Spleen (tissue), 11 donors: ENCODE measurements around the gene CDKN2A. TPM values are rescaled to one million over a fixed set of nuclear protein-coding genes. Genes with fewer than 3 reads are reported as not detected.

Source experiments
- DNase-seq: peaks from one replicate; pipeline ENCODE4 v3.0.0-alpha.2; 2020
- H3K27ac ChIP-seq, 8 donors: fragments of 200-600 bp; sonication (generic) in 7 of 8; 1 replicate in 4 of 8; 2 replicates in 4 of 8; pipeline versions ENCODE4 v1.5.0 to v1.8.0; 2016 to 2021; ENCODE audit warnings: inconsistent platforms in 4 of 8, mild to moderate bottlenecking in 4 of 8, moderate library complexity in 1 of 8
- H3K27me3 ChIP-seq, 7 donors: fragments of 200-600 bp; sonication (generic) in 6 of 7; replicated peaks in 1 of 7; 1 replicate in 4 of 7; 2 replicates in 3 of 7; pipeline versions ENCODE4 v1.5.0 to v1.8.0; 2016 to 2021; ENCODE audit warnings: inconsistent platforms in 3 of 7, mild to moderate bottlenecking in 1 of 7
- H3K36me3 ChIP-seq, 6 donors: fragments of 200-600 bp; sonication (generic) in 5 of 6; 1 replicate in 4 of 6; 2 replicates in 2 of 6; pipeline versions ENCODE4 v1.5.0 to v1.8.0; 2016 to 2021; ENCODE audit warnings: inconsistent platforms in 2 of 6
- H3K4me1 ChIP-seq, 6 donors: fragments of 200-600 bp; sonication (generic) in 5 of 6; 1 replicate in 3 of 6; 2 replicates in 3 of 6; pipeline versions ENCODE4 v1.5.0 to v1.8.0; 2016 to 2021; ENCODE audit warnings: inconsistent platforms in 3 of 6
- H3K4me3 ChIP-seq, 8 donors: fragments of 200-600 bp; sonication (generic) in 7 of 8; 1 replicate in 4 of 8; 2 replicates in 4 of 8; pipeline versions ENCODE4 v1.5.0 to v1.8.0; 2016 to 2021; ENCODE audit warnings: inconsistent platforms in 4 of 8, mild to moderate bottlenecking in 4 of 8, moderate library complexity in 2 of 8
- H3K9me3 ChIP-seq, 8 donors: fragments of 200-600 bp; sonication (generic) in 7 of 8; 1 replicate in 4 of 8; 2 replicates in 4 of 8; pipeline versions ENCODE4 v1.5.0 to v1.8.0; 2016 to 2021; ENCODE audit warnings: inconsistent platforms in 4 of 8
- POLR2A ChIP-seq, 3 donors: fragments of 450-650 bp; IDR thresholded peaks; one replicate each; pipeline ENCODE4 v1.5.1; 2017; ENCODE audit warnings: antibody characterized with exemption in 3 of 3, mild to moderate bottlenecking in 1 of 3
- POLR2AphosphoS5 ChIP-seq, 3 donors: sonication (generic); formaldehyde crosslinking; IDR thresholded peaks; one replicate each; pipeline ENCODE4 v1.5.1; 2017; ENCODE audit warnings: antibody characterized with exemption in 3 of 3
- WGBS, 5 donors: extraction: QIAGEN DNeasy Blood & Tissue Kit in 3 of 5; methylation state at CpG; one replicate each; pipeline versions ENCODE4 v1.1.5 to v1.1.7; 2013 to 2018; 5-methylcytosine and 5-hydroxymethylcytosine counted together
- intact Hi-C: fragments of 100-400 bp; cut with DNase I; formaldehyde crosslinking; loops from one replicate; pipeline ENCODE4 v1.15.0; 2023; ENCODE audit warnings: low total_unique reads
- polyA plus RNA-seq, 3 donors: library from polyadenylated mRNA; stranded (reverse); fragments of 200-250 nt; gene quantifications; one replicate each; pipeline ENCODE4 v1.2.1, GENCODE V29; 2013
- total RNA-seq, 7 donors: library from RNA; depleted of rRNA in 3 of 7; stranded (reverse); fragments of >200 nt in 3 of 7; fragmentation: NEBNext Ultra II Directional in 4 of 7; extraction: Animal tissue kit (Norgen Biotek cat#: 25700) in 4 of 7; gene quantifications; one replicate each; pipeline versions ENCODE4 v1.1.0 to v1.2.1, GENCODE V29; 2016 to 2021
- TF ChIP-seq, protein P1 (sequence below), 11 experiments: fragments of 200-600 bp in 7 of 11; fragments of 450-650 bp in 4 of 11; sonication (generic) in 4 of 11; IDR thresholded peaks in 8 of 11; conservative IDR thresholded peaks in 3 of 11; 1 replicate in 7 of 11; 2 replicates in 4 of 11; pipeline versions ENCODE4 v1.4.0 to v1.8.0; 2016 to 2021; ENCODE audit warnings: antibody characterized with exemption in 11 of 11, inconsistent platforms in 4 of 11, mild to moderate bottlenecking in 1 of 11
- donor health status: healthy with polysubstance abuse.
- donor health status: DM: no; HTN: no; CAD: no; lungs with moderate emphysema.
- donor health status: DM: no; HTN: no; CAD: no.
- donor health status: Bipolar disorder and iron deficiency.
- donor health status: healthy.
- donor health status: DM: no; HTN: no; CAD: no.
- donor health status: DM: yes; HTN: yes; CAD: no.

CDKN2A gene
- total and polyA plus RNA-seq, 10 donors: 2.3 to 19.7 (median 7.0) TPM

DNA sequence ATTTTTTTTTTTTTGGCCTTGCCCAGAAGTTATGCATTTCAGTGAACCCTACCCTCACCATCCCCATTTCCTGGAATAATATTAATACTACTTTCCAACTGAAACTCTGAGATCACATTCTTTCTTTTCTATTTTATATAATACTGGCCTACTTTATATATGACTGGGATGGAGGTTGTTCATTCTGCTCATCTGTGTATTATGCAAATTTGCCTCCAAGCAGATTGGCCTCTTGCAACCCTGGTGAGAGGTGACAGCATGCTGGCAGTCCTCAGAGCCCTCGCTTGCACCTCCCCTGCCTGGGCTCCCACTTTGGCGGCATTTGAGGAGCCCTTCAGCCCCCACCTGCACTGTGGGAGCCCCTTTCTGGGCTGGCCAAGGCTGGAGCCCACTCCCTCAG, 35.4 kb downstream of the CDKN2A start:
- H3K9me3 ChIP-seq: peaks cover 0 to 7% (median 0%) of the 10 kb centered on the region in 8 donors
- H3K4me3 ChIP-seq: no peak overlapping the region
- intact Hi-C loops: no loop called here
- H3K27ac ChIP-seq: no peak overlapping the region
- H3K4me1 ChIP-seq: no peaks in the 10 kb centered on the region
- WGBS, 5 donors: 65 to 96% (median 77%) methylated on average over 2 of the region's 2 CpGs
- H3K27me3 ChIP-seq: peaks cover 0 to 46% (median 17%) of the 10 kb centered on the region in 7 donors
- TF ChIP-seq POLR2A (IDR thresholded peaks at IDR 0.05) (no peak), POLR2AphosphoS5 (IDR thresholded peaks at IDR 0.05) (no peak)
- TF ChIP-seq, protein P1, sequence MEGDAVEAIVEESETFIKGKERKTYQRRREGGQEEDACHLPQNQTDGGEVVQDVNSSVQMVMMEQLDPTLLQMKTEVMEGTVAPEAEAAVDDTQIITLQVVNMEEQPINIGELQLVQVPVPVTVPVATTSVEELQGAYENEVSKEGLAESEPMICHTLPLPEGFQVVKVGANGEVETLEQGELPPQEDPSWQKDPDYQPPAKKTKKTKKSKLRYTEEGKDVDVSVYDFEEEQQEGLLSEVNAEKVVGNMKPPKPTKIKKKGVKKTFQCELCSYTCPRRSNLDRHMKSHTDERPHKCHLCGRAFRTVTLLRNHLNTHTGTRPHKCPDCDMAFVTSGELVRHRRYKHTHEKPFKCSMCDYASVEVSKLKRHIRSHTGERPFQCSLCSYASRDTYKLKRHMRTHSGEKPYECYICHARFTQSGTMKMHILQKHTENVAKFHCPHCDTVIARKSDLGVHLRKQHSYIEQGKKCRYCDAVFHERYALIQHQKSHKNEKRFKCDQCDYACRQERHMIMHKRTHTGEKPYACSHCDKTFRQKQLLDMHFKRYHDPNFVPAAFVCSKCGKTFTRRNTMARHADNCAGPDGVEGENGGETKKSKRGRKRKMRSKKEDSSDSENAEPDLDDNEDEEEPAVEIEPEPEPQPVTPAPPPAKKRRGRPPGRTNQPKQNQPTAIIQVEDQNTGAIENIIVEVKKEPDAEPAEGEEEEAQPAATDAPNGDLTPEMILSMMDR (IDR thresholded peaks at IDR 0.05 in 8 of 11, conservative IDR thresholded peaks at IDR 0.05 in 3 of 11): no peak
- no peaks in the 10 kb centered on the region for H3K36me3 ChIP-seq
- no peak for DNase-seq

DNA sequence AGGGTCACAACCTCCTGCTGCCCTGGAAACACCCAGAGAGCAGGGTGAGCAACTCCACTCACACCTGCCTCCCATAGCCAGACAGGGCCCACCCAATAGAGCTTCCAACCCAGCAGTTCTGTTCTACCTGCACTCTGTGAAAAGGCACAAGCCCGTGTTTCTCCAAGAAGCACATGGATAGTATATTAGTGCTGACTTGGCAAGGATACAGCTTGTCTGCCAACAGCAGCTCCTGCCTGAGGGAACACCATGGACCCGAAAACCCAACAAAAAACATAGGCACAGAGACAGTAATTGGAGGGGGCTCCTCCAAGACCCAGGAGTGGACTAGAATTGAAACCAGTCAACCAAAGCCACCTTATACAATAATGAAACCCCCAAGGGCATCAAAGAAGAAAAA, 48.6 kb downstream of the CDKN2A start:
- WGBS, 5 donors: 79 to 98% (median 96%) methylated on average over 2 of the region's 2 CpGs
- peaks cover 0 to 17% (median 0%) of the 10 kb centered on the region in 7 donors for H3K27me3 ChIP-seq
- intact Hi-C loops: no loop called here
- TF ChIP-seq, protein P1 (IDR thresholded peaks at IDR 0.05 in 8 of 11, conservative IDR thresholded peaks at IDR 0.05 in 3 of 11): no peak
- no peak for TF ChIP-seq POLR2A (IDR thresholded peaks at IDR 0.05)
- no peak for TF ChIP-seq POLR2AphosphoS5 (IDR thresholded peaks at IDR 0.05)
- DNase-seq: no peak
- H3K4me3 ChIP-seq: no peak overlapping the region
- no peaks in the 10 kb centered on the region for H3K36me3 ChIP-seq
- no peaks in the 10 kb centered on the region for H3K4me1 ChIP-seq
- H3K9me3 ChIP-seq: no peaks in the 10 kb centered on the region
- no peak overlapping the region for H3K27ac ChIP-seq

- WGBS, 5 donors: 77 to 86% (median 78%) methylated on average over 4 of the region's 4 CpGs
- no peak for DNase-seq
- no peak overlapping the region for H3K4me3 ChIP-seq
- TF ChIP-seq POLR2AphosphoS5 (IDR thresholded peaks at IDR 0.05): no peak
- no peak for TF ChIP-seq POLR2A (IDR thresholded peaks at IDR 0.05)
- TF ChIP-seq, protein P1 (IDR thresholded peaks at IDR 0.05 in 8 of 11, conservative IDR thresholded peaks at IDR 0.05 in 3 of 11): no peak
- intact Hi-C loops: no loop called here
- no peaks in the 10 kb centered on the region for H3K9me3 ChIP-seq
- H3K27ac ChIP-seq: no peak overlapping the region
- H3K36me3 ChIP-seq: no peaks in the 10 kb centered on the region
- H3K27me3 ChIP-seq: peaks cover 0 to 17% (median 0%) of the 10 kb centered on the region in 7 donors
- no peaks in the 10 kb centered on the region for H3K4me1 ChIP-seq
These were observed 50.7 kb downstream of the CDKN2A start for GRCh38 chr9:21943464-21943863.

DNA sequence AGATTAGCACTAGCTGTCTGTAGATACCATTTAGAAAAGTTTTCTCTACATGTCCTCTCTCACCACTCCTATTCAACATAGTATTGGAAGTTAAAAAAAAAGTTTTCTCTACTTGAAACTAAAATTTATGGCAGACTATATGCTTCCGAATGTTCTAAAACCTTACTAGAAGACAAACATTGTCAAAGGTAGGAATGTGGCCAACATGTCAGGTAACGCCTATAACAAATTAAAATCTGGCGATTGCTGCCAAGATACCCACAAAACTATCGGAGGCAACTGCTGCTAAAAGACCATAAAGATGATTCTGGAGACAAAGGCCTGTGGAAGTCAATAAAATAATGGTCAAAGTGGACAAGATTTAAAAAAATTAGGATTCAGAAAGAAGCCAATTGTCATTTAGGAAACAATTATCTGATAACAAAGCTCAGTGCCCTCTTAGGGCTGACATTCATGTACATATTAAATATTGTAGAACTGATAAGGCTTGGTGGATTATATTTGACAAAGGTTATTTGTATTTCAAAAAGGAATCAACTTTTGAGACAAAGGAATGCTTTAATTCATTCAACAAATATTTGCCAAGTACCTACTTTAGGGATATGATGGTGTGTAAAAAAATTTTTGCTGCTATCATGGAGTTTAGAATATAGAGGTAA, 52.7 kb downstream of the CDKN2A start:
- no peaks in the 10 kb centered on the region for H3K9me3 ChIP-seq
- H3K36me3 ChIP-seq: no peaks in the 10 kb centered on the region
- H3K27me3 ChIP-seq: peaks cover 0 to 17% (median 0%) of the 10 kb centered on the region in 7 donors
- no peak overlapping the region for H3K4me3 ChIP-seq
- no peak overlapping the region for H3K27ac ChIP-seq
- no peak for DNase-seq
- H3K4me1 ChIP-seq: no peaks in the 10 kb centered on the region
- intact Hi-C loops: no loop called here
- no peak for TF ChIP-seq POLR2A (IDR thresholded peaks at IDR 0.05)
- WGBS, 5 donors: 93 to 98% (median 95%) methylated on average over 4 of the region's 4 CpGs
